ENCODE results near the gene CA7.
"Not testable (repeated sequence)": the region's sequence is repeated elsewhere in the genome, so short reads cannot be mapped to it uniquely, and the experiment has no call there.

CA7 gene

GRCh38 chr16:66895999-66896398, 51.8 kb downstream of the CA7 start:
- no peak for DNase-seq (ENCODE audit: low read depth in 2 of 2, low spot score in 1 of 2)

- DNase-seq (ENCODE audit: low read depth in 2 of 2, low spot score in 1 of 2) = not testable (repeated sequence)
Measured at GRCh38 chr16:66896682-66897081, 52.5 kb downstream of the CA7 start.

DNA sequence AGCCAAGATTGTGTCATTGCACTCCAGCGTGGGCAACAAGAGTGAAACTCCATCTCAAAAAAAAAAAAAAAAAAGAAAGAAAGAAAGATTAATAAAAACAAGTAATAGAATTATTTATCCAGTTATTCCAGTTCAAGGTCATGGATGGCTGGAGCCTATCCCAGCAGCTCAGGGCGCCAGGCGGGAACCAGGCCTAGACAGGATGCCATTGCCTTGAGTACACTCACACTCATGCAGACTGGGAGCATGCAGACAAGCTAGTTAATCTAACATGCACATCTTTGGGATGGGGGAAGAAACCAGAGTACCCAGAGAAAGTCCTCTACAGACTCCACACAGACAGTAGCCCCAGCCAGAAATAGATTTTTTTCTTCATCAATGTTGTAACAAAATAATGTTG, 54.0 kb downstream of the CA7 start:
- no peak for DNase-seq (ENCODE audit: low read depth in 2 of 2, low spot score in 1 of 2)

GRCh38 chr16:66898933-66899309, 54.7 kb downstream of the CA7 start:
- DNase-seq (ENCODE audit: low read depth in 2 of 2, low spot score in 1 of 2) = no peak

- DNase-seq (ENCODE audit: low read depth in 2 of 2, low spot score in 1 of 2) = no peak
Measured at GRCh38 chr16:66899310-66899944, 55.2 kb downstream of the CA7 start.

- DNase-seq (ENCODE audit: low read depth in 2 of 2, low spot score in 1 of 2) = no peak
Measured at GRCh38 chr16:66899945-66900710, 55.9 kb downstream of the CA7 start.

DNA sequence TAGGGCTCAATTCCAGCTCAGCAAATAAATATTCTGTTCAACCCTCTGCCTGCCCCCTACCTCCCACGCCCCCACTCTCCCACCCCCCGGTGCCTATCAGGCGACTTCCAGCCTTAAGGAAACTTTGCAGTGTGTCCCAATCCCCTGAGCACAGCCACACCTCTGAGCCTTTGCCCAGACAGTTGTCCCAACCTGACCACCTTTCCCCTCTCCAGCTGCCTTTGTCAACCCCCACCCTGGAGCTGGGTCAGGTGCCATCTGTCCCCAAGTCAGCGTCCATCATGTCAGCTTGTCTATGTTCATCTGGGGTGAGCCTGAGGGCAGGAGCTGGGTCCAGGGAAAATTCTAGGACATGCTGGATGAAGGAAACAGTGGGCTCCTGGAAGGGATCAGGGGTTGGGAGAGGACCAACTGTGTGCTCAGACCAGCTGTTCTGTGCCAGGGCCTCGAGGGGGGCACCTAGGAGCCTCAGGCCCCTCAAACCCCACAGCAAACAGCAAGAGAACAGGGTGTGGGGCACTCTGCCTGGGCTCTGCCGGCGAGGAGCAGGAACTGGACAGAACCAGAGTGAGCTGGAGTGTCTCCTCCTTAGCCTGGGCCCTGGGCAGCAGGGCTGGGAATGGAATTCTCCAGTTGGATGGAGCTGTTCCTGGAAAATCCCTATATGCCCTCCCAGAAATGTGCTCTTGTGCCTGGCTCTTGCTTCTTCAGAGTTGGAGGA, 56.7 kb downstream of the CA7 start:
- no peak for DNase-seq (ENCODE audit: low read depth in 2 of 2, low spot score in 1 of 2)

GRCh38 chr16:66901626-66902025, 57.4 kb downstream of the CA7 start:
- DNase-seq (ENCODE audit: low read depth in 2 of 2, low spot score in 1 of 2) = no peak

- DNase-seq (ENCODE audit: low read depth in 2 of 2, low spot score in 1 of 2) = no peak
Measured at GRCh38 chr16:66902648-66903543, 58.7 kb downstream of the CA7 start.

Measured in stimulated activated CD8-positive, alpha-beta memory T cell treated with anti-CD3 and anti-CD28 coated beads, Interleukin-4, amount 100 ng/mL, for 1 hour (primary cell).